ENCODE measurements around the gene GNAI3.

GNAI3 gene

DNA sequence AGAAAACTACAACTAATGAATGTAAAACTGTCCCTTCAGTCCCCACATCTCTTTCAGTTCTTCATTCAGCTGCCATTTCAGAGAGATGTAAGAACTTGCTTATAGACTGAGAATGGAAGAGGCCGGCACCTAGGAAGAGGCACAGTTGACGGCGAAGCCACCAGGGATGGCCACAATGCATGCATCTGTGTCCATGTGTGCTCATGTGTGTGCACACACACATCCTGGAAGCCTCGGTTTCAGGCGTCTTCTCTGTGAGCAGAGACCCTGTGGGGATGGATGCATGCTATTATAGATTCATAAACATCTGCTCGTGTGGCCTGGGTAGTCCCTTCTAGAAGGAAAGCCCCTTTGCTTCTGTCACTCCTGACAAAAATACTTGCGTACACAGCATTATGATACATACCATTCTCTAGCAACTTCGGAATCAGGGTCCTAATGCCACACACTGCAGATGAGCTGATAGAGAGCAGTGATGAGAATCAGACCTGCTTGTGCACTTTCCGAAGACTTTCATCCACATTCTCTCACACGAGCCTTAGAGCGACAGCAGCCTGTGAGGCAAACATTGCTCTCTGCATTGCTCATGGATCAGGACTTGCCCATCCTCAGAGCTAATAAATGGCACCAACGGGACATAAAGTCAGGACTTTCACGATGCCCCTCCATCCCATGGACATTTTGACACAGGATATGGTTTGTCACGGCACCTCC, 21.2 kb upstream of the GNAI3 start:
- no peak for DNase-seq (ENCODE audit: low spot score)

GRCh38 chr1:109527846-109528695, 20.3 kb upstream of the GNAI3 start:
- DNase-seq (ENCODE audit: low spot score): no peak

DNA sequence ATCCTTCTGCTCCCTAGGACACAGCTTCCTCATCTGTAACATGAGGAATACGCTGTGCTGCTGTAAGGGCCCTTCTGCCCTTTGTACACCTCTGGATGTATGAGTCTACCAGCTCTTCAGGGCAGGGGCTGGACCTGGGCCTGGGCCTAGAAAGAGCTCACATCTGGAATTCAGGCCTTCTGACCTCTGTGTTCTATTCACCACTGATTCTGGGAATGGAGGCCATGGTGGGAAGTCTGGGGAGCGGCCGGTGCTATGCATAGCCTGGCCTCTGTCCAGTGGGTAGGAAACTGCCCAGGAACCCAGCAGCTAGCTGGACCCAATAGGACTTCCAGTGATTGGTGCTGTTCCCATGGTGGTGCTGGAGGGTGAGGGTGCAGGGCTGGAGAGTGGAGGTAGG, 19.7 kb upstream of the GNAI3 start:
- no peak for DNase-seq (ENCODE audit: low spot score)

DNA sequence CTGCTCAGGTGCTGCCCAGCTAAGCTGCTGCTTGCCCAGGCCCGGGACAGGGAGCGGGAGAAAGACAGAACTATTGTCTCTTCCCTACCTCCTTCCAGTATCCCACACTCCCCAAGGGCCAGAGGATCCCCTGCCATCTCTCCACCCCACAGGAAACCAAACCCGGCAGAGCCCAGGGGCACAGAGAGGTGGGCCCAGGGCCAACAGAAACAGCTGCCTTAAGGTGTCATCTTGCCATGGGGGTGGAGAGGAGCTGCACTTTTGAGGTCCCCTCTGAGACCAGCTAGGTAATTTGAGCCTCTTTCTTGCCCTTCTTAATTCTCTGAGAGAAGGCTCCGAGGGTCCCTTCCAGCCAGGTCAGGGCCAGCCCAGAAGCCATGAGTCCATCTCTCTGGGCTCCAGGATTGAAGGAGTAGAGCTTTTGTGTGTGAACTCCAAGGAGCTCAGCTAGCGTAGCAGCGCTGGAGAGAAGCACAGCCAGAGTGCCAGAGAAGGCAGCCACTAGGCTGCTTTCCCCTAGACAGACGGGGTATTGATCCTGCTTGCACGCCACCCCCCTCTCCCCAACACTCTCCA, 18.4 kb upstream of the GNAI3 start:
- DNase-seq (ENCODE audit: low spot score): no peak

- DNase-seq (ENCODE audit: low spot score): no peak
Measured at GRCh38 chr1:109530457-109531087, 17.8 kb upstream of the GNAI3 start.

DNA sequence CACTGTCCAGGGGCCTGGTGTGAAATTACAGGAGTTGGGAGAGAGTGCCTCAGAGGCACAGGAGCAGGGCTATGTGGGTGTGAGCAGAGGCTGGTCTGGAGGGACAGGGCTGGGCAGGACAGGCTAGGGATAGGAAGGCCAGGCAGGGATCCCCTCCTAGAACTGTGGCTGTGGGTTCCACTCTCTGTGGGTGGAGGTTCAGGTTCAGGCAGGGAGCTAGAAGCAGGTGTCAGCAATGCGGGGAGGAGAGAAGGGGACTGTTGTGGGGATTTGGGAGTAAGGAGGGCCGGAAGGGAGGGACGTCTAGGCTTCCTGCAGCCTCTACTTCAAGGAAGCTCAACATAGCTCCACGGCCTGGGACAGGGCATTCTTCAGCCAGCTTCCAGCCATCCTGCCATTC, 17.0 kb upstream of the GNAI3 start:
- DNase-seq (ENCODE audit: low spot score): no peak

DNA sequence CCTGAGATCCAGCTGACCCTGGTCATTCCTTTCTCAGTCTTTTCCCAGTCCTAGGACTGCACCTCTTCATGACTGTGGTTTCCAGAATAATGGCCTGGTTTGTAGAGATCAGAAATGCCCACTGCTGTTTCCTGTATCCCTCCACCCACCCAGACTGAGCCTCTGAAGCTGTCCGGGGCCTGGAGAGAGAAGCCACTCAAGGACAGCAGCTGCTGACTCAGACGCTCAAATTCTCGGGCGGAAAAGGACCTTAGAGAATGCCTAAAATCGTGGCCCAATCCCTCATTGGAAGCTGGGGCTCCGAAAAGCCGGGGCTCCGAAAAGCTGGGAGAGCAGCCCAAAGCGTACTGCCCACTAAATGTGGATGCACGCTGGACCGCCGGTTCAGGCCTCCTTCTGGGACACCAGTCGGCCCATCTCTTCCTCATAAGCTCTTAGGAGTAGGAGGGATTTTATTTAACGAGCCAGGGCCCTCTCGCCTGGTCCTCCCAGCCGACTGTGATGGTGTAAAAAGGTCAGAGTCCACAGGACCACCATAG, 16.5 kb upstream of the GNAI3 start:
- no peak for DNase-seq (ENCODE audit: low spot score)

DNA sequence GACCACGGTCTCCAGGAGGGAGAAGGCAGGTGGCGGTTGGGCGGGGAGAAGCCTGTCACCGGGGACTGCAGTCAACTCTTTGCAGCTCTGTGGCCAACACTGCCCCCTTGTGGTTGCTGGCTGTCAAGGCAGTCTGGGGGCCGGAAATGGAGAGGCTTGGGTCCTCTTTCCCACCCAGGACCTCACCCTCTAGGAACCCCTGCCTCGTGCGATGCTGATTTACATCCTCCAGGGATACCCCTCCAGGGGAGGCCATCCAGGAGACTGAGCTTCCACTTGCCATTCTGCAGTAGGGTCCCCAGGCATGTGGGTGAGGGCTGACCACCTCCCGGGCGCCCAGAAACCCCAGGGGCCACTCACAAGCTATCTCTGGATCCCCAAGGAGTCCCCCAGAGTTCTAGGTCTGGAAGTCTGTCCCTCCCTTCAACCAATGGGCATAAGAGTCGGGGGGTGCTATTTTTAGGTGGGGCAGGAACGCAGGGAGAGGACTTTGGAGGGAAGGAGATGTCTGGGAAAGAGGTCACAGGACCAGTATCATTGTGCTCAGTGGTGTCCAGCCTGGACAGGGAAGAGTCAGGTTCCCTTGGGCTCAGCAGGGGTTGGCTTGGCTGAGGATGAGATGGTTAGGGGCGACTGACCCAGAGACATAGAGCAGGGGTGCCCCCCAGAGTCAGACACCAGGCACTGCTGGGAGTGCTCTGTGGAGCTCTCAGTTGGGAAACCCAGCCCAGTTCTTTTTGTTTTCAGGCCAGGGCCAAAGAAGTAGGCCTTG, 15.9 kb upstream of the GNAI3 start:
- DNase-seq (ENCODE audit: low spot score): peak; percentile 93

- DNase-seq (ENCODE audit: low spot score): no peak
Measured at GRCh38 chr1:109534307-109534858, 14.0 kb upstream of the GNAI3 start.

- DNase-seq (ENCODE audit: low spot score): no peak
Measured at GRCh38 chr1:109535481-109535880, 12.9 kb upstream of the GNAI3 start.

- no peak for DNase-seq (ENCODE audit: low spot score)
Measured at GRCh38 chr1:109535971-109536491, 12.4 kb upstream of the GNAI3 start.

- no peak for DNase-seq (ENCODE audit: low spot score)
Measured at GRCh38 chr1:109537450-109538178, 10.8 kb upstream of the GNAI3 start.

DNA sequence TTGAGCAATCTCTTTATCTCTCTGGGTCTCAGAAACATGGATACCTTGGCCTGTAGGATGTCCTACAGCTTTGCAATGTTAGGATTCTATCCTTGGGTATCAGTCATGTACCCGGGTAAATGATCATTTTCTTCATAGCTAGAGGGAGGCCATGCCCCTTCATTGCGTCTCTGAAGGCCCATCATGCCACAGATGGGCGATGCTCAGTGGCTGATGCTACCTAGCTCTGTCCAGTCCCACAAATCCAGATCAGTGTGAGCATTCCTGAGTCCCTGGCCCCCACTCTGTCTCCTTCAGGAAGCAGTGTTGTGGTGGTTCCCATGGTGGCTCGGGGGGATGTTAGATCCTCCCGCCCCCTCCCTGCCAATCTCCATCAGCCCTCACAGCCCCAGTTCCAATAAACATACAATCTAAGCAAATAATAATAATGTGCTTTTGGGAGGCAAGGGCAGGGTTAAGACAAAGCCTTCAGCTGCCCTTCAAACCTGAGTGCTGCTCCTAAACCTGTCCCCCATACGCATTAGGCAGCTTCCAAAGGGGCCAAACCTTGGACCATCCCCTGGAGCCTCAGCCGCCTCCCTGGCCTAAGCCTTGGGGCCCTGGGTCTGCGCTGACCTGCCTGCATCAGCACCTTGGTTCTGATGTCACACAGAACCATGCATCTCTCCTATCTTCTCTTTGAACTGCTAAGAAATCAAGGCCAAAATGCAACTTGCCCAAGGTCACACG, 9.4 kb upstream of the GNAI3 start:
- no peak for DNase-seq (ENCODE audit: low spot score)

DNA sequence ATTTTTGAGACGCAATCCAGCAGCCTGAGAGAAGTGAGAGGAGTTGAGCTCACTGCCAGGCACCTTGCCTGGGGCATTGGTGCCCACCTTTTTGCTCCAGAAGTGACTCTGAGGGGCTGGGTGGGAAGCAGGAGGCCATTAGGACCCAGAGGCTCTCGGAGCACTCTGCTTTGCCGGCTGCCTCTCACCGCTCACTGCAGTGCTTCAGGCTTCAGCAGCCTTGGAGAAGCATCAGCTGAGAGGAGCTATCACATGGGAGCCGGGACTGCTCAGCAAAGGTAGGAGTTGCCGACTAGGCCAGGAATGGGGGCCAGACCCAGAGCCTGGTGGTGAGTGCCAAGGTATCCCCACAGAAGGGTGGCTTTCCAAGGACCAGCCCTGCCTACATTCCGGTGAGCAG, 8.7 kb upstream of the GNAI3 start, which contains the start of gene GPR61:
Gene GPR61 (plus strand): TSS at position 197 of the 400 bp plus-strand sequence. CDS start 3,151 bp downstream, outside the sequence.
- DNase-seq (ENCODE audit: low spot score): no peak

- no peak for DNase-seq (ENCODE audit: low spot score)
Measured at GRCh38 chr1:109541102-109541501, 7.3 kb upstream of the GNAI3 start.

DNA sequence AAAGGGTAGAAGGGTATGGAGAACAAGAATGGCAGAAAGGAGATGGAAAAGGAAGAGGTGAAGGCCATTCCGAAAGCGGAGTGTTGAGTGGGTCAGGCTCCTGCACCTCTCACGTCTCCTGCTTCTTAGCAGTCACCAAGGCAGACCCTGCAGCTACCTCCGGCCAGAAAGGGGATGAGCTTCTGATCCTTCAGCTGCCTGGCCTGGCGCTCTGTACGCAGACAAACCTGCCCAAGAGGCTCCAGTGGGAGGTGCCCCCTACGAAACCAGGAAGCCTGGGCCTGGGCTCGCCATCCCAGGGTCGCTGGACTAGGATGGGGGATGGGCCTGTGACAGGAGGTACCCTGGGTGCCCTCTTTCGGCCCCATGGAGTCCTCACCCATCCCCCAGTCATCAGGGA, 5.8 kb upstream of the GNAI3 start:
- DNase-seq (ENCODE audit: low spot score): no peak

GRCh38 chr1:109543283-109543987, 5.0 kb upstream of the GNAI3 start:
- DNase-seq (ENCODE audit: low spot score): no peak

GRCh38 chr1:109543988-109544735, 4.3 kb upstream of the GNAI3 start:
- DNase-seq (ENCODE audit: low spot score): no peak
